KBM-7 (cell line): ENCODE measurements around the gene CAVIN3.

Experiments
- DNase-seq: peaks from one replicate; pipeline ENCODE4 v3.0.0-alpha.2; 2015
- in situ Hi-C: fragments of 300-500 bp; cut with MboI; formaldehyde crosslinking; loops from 2 replicates; pipeline ENCODE4 v1.14.3; 2020; ENCODE audit warnings: low sequenced_read_pairs, low pct_unique_long_range_greater_than_20kb, mixed read lengths

CAVIN3 gene

DNA sequence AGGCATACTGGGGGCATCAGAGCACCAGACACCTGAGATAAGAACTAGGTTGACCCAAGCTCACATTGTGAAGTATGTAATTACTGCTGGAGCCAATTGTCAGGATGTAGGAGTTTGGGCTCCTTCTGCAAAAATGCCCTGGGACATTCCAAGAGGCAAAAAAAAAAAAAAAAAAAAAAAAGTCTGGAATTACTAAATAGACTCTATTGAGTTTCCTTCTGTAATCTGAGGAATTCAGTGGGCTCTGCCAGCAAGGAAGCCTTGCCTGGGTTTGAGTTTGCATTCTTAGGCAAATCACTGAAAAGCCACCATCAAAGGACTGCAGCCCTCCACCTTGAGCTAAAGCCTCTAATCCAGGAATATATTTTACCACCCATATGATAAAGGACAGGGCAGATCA is 8.0 kb upstream of the CAVIN3 start:
- in situ Hi-C loops = loop anchor here (25.0 kb wide), 1 partner anchor 291 kb away; the partner anchor contains the start of gene OR56A1
- DNase-seq = no peak

DNA sequence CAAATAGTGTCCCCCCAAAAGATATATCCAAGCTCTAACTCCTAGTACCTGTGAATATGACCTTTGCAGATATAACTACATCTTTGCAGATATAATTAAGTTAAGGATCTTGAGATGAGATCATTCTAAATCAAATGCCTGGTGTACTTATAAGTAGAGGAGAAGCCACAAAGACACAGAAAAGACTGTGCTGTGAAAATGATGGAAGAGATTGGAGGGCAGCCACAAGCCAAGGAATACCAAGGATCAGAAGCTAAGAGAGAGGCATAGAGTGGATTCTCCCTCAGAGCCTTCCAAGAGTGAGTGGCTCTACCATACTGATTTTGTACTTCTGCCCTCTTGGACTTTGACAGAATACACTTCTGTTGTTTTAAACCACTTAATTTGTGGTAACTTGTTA is 7.5 kb upstream of the CAVIN3 start:
- DNase-seq = no peak
- in situ Hi-C loops = loop anchor here (25.0 kb wide), 1 partner anchor 291 kb away; the partner anchor contains the start of gene OR56A1

DNA sequence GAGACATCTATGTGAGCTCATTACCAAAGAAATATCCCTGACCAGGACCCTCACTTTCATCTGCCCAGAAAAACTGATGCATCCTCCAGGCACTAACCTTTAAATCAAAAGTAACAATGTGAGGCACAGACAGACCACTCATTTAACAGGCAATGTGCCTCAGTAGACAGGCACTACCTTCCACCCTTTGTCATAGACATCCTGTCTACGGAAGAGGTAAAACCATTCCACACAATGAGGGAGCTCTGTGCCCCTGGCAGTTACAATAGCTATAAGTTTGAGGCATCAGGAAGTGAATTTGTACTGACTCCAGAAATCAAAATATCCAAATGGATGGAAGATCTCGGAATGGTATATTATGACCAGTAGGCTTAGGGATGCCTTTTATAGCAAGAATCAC is 6.7 kb upstream of the CAVIN3 start:
- no peak for DNase-seq
- in situ Hi-C loops = loop anchor here (25.0 kb wide), 1 partner anchor 290 kb away; the partner anchor contains the start of gene OR56A1

DNA sequence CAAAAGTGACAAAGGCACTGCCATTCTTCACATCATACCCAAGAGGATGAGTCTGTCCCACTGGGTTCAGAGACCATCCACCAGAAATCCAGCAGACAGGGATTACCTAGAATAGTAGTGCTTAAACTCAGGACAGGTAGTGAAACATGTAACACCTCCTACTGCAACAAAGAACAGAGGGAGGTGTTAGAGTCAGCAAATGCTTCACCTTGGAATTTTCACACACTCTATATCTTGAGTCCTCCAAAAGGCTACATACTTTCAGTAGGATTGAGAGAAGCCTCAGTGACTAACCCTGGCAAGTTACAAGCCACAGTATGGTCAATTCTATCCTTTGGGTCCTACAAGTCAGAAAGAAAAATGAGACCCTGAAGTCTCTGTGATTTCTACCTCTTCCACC is 6.0 kb upstream of the CAVIN3 start:
- no peak for DNase-seq
- in situ Hi-C loops = loop anchor here (25.0 kb wide), 1 partner anchor 289 kb away; the partner anchor contains the start of gene OR56A1

DNA sequence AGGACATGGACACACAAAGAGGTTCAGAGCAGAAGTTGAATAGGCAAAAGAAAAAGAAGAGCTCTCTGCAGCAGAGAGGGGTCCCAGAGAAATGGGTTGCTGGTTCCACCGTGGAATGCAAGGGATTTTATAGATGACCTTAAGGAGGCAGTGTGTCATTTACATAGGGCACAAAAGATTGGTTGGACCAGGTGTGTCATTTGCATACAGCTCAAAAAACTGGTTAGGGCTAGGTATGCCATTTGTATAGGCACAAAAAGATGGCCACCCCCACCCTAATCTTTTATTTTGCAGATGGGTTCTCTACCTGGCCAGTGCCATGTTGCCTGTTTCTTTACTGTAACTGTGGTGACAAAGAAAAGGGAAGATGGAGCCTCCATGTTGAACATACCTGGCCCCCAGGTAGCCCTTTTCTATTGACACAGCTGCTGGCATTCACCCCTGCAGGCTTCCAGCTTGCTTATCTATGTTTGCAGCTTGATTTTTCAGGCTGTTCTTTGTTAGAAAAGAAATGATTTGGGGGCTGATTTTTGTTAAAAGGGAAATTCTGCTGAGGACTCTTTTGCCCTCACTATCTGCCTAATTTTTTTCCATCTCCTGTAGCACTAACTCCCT is 3.1 kb upstream of the CAVIN3 start:
- DNase-seq = no peak
- in situ Hi-C loops = no loop called here

DNA sequence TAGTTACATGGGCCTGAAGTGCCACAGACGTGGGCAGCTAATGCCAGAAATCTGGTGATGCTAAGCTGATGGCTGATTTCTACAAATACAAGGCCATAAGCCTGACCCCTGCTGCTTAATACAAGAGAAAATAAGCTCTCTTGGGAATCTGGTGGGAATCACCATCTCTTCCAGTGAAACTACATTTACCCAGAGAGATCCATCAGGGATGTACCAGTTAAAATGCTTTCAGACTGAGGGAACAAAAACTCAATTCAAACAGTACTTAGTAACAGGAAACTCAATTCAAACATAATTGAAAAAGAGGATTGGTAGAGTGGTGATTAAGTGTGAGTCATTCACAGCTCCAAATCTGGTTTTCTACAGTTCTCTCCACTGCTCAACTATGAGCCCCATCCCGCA is 1.7 kb upstream of the CAVIN3 start:
- in situ Hi-C loops = no loop called here
- DNase-seq = no peak

DNA sequence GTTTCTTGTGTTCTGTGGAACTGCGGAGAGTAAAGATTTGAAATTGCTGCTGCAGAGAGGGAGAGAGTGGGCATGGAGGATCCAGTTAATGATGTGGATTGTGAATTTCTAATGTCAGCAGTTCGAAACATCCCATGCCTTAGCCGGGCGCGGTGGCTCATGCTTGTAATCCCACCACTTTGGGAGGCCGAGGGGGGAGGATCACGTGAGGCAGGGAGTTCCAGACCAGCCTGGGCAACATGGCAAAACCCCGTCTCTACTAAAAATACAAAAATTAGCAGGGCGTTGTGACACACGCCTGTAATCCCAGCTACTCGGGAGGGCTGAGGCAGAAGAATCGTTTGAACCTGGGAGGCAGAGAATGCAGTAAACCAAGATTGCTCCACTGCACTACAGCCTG is 1.1 kb upstream of the CAVIN3 start:
- in situ Hi-C loops = no loop called here

DNA sequence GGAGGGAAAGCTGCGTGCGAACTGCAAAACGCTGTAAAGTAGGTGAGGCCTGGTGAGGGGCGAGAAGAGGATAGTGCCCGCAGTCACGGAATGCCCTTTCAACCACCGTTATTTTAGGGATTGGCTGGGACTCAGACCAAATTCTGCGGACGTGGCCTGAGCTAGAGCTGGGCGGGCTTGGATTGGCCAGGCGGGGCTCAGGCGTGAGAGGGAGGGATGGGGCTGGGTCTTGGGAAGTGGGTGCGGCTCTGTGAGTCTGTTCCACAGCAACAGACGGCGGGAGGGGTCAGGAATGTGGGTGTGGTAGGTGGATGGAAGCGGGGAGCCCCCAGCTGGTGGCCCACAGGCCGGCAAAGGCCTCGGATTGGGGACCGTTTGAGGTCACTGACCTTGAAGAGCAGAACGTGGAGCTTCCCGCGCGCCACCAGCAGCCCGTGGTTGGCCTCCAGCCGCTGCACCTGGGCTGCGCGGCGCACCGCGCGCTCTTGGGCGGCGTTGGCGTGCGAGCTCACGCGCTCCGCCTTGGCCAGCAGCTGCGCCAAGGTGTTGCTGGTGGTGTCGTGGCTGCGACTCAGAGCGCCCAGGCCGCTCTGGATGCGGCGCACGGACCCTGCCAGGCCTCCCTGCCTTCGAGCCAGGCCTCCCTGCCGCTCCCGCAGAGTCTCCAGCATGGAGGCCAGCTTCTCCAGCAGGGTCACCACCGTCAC is 444 bp downstream of the CAVIN3 start:
- in situ Hi-C loops = no loop called here
- no peak for DNase-seq

More for the DNA sequence above, 1.1 kb upstream of the CAVIN3 start:
- DNase-seq = no peak

DNA sequence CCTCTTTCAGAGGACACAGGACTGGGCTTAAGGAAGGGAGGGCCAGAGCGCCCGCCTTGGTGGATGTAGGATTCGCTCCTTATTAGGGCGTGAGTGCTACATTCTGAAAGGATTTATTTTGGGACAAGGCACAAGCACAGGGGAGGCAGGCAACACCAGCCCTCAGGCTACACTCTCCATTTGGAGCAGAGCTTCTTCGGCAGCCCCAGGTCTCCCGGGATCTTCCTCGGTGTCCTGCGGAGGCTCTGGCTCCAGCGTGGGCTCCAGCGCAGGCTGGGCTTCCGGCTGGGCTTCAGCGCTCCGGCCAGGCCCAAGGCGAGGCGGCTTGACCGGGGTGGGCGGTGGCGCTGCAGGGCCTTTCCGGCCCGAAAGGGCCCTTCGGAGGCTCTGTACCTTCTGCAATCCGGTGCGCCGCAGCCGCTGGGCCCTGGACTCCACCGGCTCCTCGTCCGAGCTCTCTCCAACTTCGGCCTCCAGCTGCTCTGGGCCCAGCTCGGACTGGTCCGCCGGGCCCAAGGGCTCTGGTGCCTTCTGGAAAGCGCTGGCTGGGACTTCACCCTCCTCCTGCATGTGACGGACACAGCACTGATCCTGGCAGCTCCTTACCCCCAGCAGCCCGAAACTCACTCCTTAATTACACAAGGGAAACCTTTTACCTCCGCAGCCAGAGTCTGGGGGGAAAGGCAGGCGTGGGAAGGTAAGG is 1.1 kb downstream of the CAVIN3 start:
- no peak for DNase-seq
- in situ Hi-C loops = no loop called here

DNA sequence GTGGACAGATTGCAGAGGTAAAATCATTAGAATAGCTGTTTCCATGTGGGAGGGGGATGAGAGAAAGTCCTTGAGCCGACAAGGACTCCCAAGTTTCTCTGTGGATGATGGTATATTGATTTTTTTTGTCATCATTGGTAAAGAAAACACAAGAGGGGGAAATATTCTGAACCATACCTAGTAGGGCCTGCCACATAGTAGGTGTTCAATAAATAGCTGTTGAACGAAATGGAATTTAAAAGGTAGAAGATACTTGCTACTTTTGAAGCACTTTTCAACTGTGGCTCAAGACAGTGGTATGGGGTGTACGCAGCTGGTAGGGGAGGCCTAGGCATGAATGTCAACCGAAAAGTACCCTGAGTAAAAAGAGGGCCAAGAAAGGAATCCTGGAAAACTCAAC is 2.1 kb downstream of the CAVIN3 start:
- in situ Hi-C loops = no loop called here
- DNase-seq = no peak

DNA sequence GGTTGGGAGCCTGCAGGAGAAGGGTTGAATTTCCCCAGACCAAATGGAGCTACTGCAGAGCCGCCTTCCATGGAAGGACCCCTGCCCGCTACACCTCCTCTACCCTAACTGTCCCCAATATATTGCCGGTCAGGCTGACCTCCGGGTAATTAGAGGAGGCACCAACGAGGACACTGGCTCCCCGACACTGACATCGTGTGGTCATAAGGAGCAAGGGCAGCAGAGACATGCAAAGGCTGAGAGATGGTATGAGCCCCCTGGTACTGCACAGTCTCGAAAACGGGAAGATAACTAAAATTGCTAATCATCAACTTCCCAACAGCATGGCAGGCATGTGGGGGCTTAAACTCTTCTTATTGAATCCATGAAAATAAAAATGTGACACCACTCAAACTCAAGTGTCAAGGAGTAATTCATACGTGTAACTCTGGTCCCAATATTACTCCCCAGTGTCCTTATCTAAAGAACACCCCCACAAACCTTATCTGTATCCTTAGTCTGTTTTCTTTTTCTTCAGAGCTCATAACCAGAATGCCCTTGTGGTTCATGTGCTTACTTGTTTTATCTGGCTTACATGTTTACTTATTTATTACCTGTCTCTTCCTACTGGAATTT is 4.4 kb downstream of the CAVIN3 start:
- DNase-seq = peak; percentile 57
- in situ Hi-C loops = no loop called here

DNA sequence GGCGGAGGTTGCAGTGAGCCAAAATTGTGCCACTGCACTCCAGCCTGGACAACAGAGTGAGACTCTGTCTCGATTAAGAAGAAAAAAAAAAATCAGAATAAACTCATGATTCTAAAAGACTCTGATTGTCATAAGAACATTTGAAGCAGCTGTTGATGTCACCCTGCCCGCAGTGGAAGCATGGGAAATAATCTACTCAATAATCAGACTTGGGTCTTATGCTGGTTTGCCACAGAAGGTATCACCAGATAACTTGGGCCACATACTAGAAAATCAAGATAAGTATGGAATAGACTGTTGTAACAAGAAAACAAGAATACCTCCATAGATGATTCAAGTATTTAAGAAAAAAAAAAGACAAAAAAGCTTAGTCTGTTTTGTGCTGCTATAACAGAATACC is 8.2 kb downstream of the CAVIN3 start:
- in situ Hi-C loops = no loop called here
- no peak for DNase-seq

DNA sequence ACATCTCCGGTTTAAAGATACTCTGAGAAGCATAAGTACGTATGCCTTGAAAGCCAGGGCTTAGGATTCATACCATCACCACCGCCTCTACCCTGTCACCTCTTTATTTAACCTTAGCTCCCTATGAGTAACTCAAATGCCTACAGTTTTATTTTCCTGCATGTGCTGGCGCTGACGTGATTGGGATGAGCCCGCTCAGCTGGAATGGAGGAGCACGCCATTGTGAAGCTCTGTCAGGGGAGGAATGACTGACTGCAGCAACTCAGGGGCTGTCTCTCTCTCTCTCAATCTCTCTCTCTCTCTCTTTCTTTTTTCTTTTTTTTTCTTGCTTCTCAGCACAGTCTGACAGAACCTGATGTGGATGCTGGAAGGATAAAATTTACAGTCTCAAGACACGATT is 12.4 kb downstream of the CAVIN3 start:
- DNase-seq = no peak
- in situ Hi-C loops = no loop called here

DNA sequence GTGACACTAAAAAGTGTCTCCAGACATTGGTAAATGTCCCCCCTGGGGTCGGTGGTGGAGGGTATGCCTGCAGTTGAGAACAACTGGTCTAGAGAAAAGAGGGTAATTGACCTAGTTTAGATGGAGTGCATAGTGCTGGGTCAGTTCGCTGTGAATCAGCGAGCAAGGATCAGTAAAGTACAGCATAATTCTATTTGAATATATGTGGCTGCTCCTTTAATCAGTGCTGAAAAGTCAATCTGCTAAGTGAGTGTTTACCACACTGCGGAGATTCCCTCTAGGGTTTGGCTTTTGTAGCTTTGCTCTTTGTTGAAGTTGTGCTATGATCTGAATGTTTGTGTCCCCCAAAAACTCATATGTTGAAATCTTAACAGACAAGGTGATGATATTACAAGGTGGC is 15.0 kb downstream of the CAVIN3 start:
- in situ Hi-C loops = no loop called here
- DNase-seq = no peak

DNA sequence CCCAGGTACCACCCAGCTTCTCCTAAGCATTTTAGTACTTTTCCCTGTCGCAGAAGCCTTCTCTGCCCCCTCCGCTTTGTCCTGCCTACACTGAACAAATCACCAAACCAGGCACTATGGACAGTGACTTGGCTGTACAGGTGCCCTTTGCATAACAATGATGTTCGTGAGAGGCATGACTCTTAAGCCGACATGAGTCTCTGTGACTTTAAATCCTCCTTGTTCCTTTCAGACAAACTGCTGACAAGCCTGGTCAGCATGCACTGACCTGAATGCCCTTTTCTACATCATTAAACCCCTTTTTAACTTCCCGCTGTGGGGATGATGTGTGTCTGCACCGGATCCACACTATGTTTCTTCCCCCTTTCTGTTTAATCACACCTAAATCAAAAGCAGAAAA is 16.6 kb downstream of the CAVIN3 start:
- in situ Hi-C loops = no loop called here
- no peak for DNase-seq

DNA sequence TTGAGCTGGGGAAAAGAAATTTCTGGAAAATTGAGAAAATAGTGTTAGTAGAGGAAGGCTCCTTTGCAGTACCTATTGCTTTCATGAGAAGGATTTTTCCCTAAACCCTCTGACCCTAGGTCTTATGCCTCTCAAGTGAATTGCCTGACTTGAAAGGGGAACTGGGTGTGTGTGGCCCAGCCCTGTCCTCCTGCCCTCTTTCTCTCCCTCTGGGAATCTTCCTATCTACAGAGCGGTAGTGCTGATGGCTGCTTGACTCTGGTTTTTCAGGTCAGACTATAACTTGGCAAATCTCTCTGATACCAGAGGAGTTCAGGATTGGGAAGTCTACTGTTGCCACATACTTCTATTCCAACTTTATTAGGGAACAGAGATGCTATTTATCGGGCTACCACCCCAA is 19.2 kb downstream of the CAVIN3 start:
- in situ Hi-C loops = no loop called here
- DNase-seq = no peak

DNA sequence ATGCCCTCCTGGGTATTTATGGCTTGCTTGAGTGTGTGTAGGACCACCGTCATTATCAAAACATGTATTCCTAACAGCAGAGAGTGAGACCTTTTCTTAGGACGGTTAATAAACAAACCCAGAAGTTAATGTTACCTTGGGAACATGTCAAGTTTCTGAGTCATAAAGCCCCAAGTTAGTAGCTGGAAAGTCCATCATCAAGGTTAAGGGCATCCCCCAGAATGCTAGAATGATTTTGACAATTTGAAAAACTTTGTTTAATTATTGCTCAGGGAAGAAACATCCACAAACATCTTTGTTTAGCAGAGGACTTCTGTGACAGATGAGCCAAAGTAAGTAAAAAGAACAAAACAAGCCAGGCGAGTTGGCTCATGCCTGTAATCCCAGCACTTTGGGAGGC is 20.0 kb downstream of the CAVIN3 start:
- no peak for DNase-seq
- in situ Hi-C loops = no loop called here

DNA sequence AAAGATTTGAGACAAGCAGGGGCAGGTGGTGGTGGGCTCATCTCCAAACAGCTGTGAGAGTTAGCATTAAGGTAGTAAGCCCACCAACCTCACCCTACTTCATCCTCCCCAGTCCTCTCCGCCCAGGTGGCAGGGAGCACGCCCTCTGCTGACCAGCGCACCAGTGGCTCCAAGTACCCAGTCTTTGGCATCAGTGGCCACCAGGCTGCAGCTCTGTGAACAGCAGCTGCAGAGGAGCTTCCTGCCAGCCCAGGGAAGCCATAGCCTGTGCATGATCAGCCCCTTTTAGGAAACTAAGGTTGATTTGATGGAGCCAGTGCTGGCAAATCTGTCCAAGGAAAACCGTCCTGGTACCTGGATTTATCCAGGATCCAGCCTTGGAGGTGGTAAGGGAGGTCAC is 21.7 kb downstream of the CAVIN3 start:
- in situ Hi-C loops = no loop called here

DNA sequence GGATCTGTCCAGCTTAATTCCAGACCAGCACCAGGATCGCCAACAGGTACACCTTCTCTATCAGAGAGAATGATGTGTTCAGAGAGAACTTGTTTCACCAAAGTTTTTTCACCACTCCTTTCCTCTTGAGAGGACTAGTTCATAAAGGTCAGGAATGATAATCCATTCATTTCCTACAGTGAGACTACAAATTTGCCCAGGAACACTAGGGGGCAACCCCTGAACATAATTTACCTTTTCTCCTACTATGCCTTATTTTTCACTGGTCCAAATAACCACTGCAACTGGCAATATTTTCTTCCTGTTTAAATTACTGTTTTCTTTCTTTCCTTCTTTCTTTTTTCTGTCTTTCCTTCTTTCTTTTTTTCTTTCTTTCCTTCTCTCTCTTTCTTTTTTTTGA is 22.5 kb downstream of the CAVIN3 start:
- peak; percentile 8 for DNase-seq
- in situ Hi-C loops = no loop called here

More for the DNA sequence above, 21.7 kb downstream of the CAVIN3 start:
- peak; percentile 23 for DNase-seq

DNA sequence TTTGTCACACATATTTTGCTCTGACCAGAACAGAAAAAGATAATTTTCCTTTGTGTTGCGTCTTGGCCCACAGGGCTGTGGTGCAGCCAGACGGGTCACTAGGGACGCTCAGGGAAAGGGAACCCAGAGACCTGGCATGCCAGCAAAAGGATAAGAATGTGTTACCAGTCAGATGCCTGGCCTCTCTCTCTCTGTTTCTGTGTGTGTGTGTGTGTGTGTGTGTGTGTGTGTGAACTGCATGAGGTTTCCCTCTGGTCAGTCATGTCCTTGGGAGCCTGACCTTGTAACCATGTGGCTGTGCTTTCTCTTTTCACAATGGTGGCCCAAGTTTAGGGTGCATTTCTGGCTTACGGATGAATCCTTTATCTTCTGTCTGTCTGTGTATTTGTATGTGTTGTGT is 35.3 kb downstream of the CAVIN3 start:
- in situ Hi-C loops = no loop called here
- no peak for DNase-seq
